NT2/D1 (cell line): ENCODE results near the gene HSD17B14.

Experiments
- DNase-seq: peaks from one replicate; pipeline ENCODE4 v3.0.0-alpha.2; 2011; ENCODE audit warnings: low read depth, low spot score
- H3K27me3 ChIP-seq: 2 replicates; pipeline ENCODE4 v1.6.0; 2011; ENCODE audit warnings: mild to moderate bottlenecking; ENCODE audit not compliant: insufficient read length, insufficient read depth
- H3K36me3 ChIP-seq: 2 replicates; pipeline ENCODE4 v1.6.1; 2011; ENCODE audit warnings: mild to moderate bottlenecking, low read length, mixed read lengths; ENCODE audit not compliant: insufficient read depth, insufficient read length
- H3K4me1 ChIP-seq: 2 replicates; pipeline ENCODE4 v1.5.1; 2011; ENCODE audit not compliant: insufficient read depth, insufficient read length
- H3K4me3 ChIP-seq: 2 replicates; pipeline ENCODE4 v1.5.1; 2011; ENCODE audit warnings: low read depth; ENCODE audit not compliant: insufficient read length
- H3K9ac ChIP-seq: 2 replicates; pipeline ENCODE4 v1.6.0; 2011; ENCODE audit warnings: low read depth; ENCODE audit not compliant: insufficient read length
- H3K9me3 ChIP-seq: 2 replicates; pipeline ENCODE4 v1.5.1; 2011; ENCODE audit warnings: mild to moderate bottlenecking, low read length; ENCODE audit not compliant: insufficient read depth
- SUZ12 ChIP-seq: IDR thresholded peaks from 2 replicates; pipeline ENCODE4 v1.6.1; 2011; ENCODE audit not compliant: insufficient read length, insufficient read depth; ENCODE audit errors: extremely low read depth
- YY1 ChIP-seq: IDR thresholded peaks from 2 replicates; pipeline ENCODE4 v1.6.1; 2011; ENCODE audit not compliant: insufficient read length, insufficient read depth
- ZNF274 ChIP-seq: IDR thresholded peaks from 2 replicates; pipeline ENCODE4 v1.6.1; 2011; ENCODE audit warnings: mild to moderate bottlenecking, low read depth, low read length

Gene HSD17B14

GRCh38 chr19:48784527-48784926 lies 51.8 kb downstream of the HSD17B14 start:
- TF ChIP-seq ZNF274, result no peak
- no peak for TF ChIP-seq SUZ12
- Histone ChIP-seq H3K4me1 (no peaks in the 10 kb centered on the region), H3K9me3 (no peaks in the 10 kb centered on the region), H3K4me3 (no peak overlapping the region), H3K9ac (no peak overlapping the region), H3K36me3 (no peaks in the 10 kb centered on the region), H3K27me3 (no peaks in the 10 kb centered on the region)
- no peak for DNase-seq

GRCh38 chr19:48780631-48781391 lies 55.5 kb downstream of the HSD17B14 start:
- DNase-seq, result no peak
- Histone ChIP-seq H3K9ac (no peak overlapping the region), H3K4me1 (no peaks in the 10 kb centered on the region), H3K36me3 (no peaks in the 10 kb centered on the region), H3K9me3 (no peaks in the 10 kb centered on the region), H3K4me3 (no peak overlapping the region), H3K27me3 (no peaks in the 10 kb centered on the region)
- no peak for TF ChIP-seq ZNF274
- TF ChIP-seq SUZ12, result no peak
- no peak for TF ChIP-seq YY1

DNA sequence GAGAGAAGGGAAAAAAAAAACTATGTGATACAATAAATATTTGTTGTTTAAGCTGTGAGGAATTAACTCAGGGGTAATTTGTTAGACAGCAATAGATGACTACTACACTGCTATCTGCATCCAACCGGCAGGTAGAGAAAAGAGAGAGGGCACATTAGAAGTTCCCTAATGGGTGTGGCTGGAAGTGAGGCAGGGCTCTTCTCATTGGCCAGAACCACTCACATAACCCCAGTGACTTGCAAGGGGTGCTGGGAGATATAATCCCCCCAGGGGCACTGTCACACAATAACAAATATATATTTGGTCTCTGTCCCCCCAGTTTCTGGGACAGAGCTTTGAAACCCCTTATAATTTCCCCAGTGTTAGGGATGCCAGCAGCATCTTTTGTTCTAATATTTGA lies 56.7 kb downstream of the HSD17B14 start:
- H3K27me3 ChIP-seq, result no peaks in the 10 kb centered on the region
- H3K36me3 ChIP-seq, result no peaks in the 10 kb centered on the region
- H3K4me3 ChIP-seq, result no peak overlapping the region
- DNase-seq, result no peak
- H3K9ac ChIP-seq, result no peak overlapping the region
- no peaks in the 10 kb centered on the region for H3K4me1 ChIP-seq
- H3K9me3 ChIP-seq, result no peaks in the 10 kb centered on the region
- TF ChIP-seq YY1, result no peak
- no peak for TF ChIP-seq ZNF274
- no peak for TF ChIP-seq SUZ12

- no peak overlapping the region for H3K9ac ChIP-seq
- no peak for DNase-seq
- TF ChIP-seq ZNF274 (no peak), YY1 (no peak), SUZ12 (no peak)
Measured at GRCh38 chr19:48777720-48778119, 58.6 kb downstream of the HSD17B14 start.

GRCh38 chr19:48777139-48777538 lies 59.2 kb downstream of the HSD17B14 start:
- DNase-seq, result no peak
- Histone ChIP-seq H3K27me3 (no peaks in the 10 kb centered on the region), H3K36me3 (no peaks in the 10 kb centered on the region)

More at GRCh38 chr19:48777720-48778119, 58.6 kb downstream of the HSD17B14 start:
- H3K4me1 ChIP-seq, result no peaks in the 10 kb centered on the region
- no peak overlapping the region for H3K4me3 ChIP-seq
- no peaks in the 10 kb centered on the region for H3K9me3 ChIP-seq
- no peaks in the 10 kb centered on the region for H3K27me3 ChIP-seq
- no peaks in the 10 kb centered on the region for H3K36me3 ChIP-seq

GRCh38 chr19:48772503-48772953 lies 63.8 kb downstream of the HSD17B14 start:
- TF ChIP-seq ZNF274, result no peak
- no peak for TF ChIP-seq YY1
- TF ChIP-seq SUZ12, result no peak
- H3K4me3 ChIP-seq, result no peak overlapping the region
- H3K9me3 ChIP-seq, result no peaks in the 10 kb centered on the region
- H3K4me1 ChIP-seq, result no peaks in the 10 kb centered on the region
- H3K36me3 ChIP-seq, result no peaks in the 10 kb centered on the region
- no peaks in the 10 kb centered on the region for H3K27me3 ChIP-seq
- DNase-seq, result no peak
- no peak overlapping the region for H3K9ac ChIP-seq

More at GRCh38 chr19:48777139-48777538, 59.2 kb downstream of the HSD17B14 start:
- no peak overlapping the region for H3K4me3 ChIP-seq
- no peaks in the 10 kb centered on the region for H3K4me1 ChIP-seq
- H3K9ac ChIP-seq, result no peak overlapping the region
- TF ChIP-seq ZNF274 (no peak), YY1 (no peak), SUZ12 (no peak)
- H3K9me3 ChIP-seq, result no peaks in the 10 kb centered on the region

GRCh38 chr19:48770734-48771472 lies 65.4 kb downstream of the HSD17B14 start:
- no peak overlapping the region for H3K4me3 ChIP-seq
- no peaks in the 10 kb centered on the region for H3K36me3 ChIP-seq
- H3K27me3 ChIP-seq, result no peaks in the 10 kb centered on the region
- TF ChIP-seq YY1 (no peak), SUZ12 (no peak), ZNF274 (no peak)
- H3K9ac ChIP-seq, result no peak overlapping the region
- no peak for DNase-seq
- no peaks in the 10 kb centered on the region for H3K4me1 ChIP-seq
- H3K9me3 ChIP-seq, result no peaks in the 10 kb centered on the region
